ENCODE results near the gene AP2A2.

DNA sequence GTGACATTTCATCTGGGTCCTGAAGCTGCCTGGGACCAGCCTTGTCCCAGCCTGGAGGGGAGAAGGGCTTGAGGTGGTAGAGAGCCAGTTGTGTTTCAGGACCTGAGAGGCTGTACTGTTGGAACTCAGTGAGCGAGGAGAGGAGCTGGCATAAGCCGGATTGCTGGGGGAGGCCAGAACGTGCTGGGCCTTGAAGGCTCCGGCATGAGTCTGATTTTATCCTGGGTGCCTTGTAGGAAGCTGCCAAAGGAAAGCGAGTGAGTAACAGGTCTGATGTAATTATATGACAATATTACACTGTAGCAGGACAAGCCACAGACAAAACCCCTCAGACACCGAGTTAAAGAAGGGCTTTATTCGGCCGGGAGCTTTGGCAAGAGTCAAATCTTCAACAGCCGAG, 17.2 kb downstream of the AP2A2 start:
- TF ChIP-seq, protein P1, sequence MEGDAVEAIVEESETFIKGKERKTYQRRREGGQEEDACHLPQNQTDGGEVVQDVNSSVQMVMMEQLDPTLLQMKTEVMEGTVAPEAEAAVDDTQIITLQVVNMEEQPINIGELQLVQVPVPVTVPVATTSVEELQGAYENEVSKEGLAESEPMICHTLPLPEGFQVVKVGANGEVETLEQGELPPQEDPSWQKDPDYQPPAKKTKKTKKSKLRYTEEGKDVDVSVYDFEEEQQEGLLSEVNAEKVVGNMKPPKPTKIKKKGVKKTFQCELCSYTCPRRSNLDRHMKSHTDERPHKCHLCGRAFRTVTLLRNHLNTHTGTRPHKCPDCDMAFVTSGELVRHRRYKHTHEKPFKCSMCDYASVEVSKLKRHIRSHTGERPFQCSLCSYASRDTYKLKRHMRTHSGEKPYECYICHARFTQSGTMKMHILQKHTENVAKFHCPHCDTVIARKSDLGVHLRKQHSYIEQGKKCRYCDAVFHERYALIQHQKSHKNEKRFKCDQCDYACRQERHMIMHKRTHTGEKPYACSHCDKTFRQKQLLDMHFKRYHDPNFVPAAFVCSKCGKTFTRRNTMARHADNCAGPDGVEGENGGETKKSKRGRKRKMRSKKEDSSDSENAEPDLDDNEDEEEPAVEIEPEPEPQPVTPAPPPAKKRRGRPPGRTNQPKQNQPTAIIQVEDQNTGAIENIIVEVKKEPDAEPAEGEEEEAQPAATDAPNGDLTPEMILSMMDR (IDR thresholded peaks at IDR 0.05): no peak
- no peak for TF ChIP-seq POLR2AphosphoS5 (IDR thresholded peaks at IDR 0.05)
- no peak for TF ChIP-seq POLR2A (IDR thresholded peaks at IDR 0.05)

Data from breast epithelium (tissue), 3 donors.